GM18526 (cell line): ENCODE measurements around the gene TMEM132E.

ENCODE experiments used
- POLR2A ChIP-seq: IDR thresholded peaks from 3 replicates; pipeline ENCODE4 v1.6.1; 2011; ENCODE audit not compliant: insufficient read length; ENCODE audit errors: extremely low read depth

TMEM132E gene

GRCh38 chr17:34613064-34614019, 34.0 kb downstream of the TMEM132E start:
- TF ChIP-seq POLR2A = no peak

GRCh38 chr17:34614698-34615097, 35.3 kb downstream of the TMEM132E start:
- TF ChIP-seq POLR2A = no peak

GRCh38 chr17:34615326-34615725, 35.9 kb downstream of the TMEM132E start:
- no peak for TF ChIP-seq POLR2A

GRCh38 chr17:34616148-34616547, 36.8 kb downstream of the TMEM132E start:
- TF ChIP-seq POLR2A = no peak

- no peak for TF ChIP-seq POLR2A
These were observed 38.0 kb downstream of the TMEM132E start for GRCh38 chr17:34617398-34617797.

- TF ChIP-seq POLR2A = no peak
These were observed 40.4 kb downstream of the TMEM132E start for GRCh38 chr17:34619687-34620217.

GRCh38 chr17:34620458-34620857, 41.1 kb downstream of the TMEM132E start:
- no peak for TF ChIP-seq POLR2A

- TF ChIP-seq POLR2A = no peak
These were observed 43.7 kb downstream of the TMEM132E start for GRCh38 chr17:34622862-34623623.

GRCh38 chr17:34623856-34624766, 44.7 kb downstream of the TMEM132E start:
- no peak for TF ChIP-seq POLR2A

GRCh38 chr17:34624767-34625383, 45.5 kb downstream of the TMEM132E start:
- TF ChIP-seq POLR2A = no peak

- TF ChIP-seq POLR2A = no peak
These were observed 46.8 kb downstream of the TMEM132E start for GRCh38 chr17:34626121-34626681.

GRCh38 chr17:34628879-34629278, 49.5 kb downstream of the TMEM132E start:
- no peak for TF ChIP-seq POLR2A

GRCh38 chr17:34633351-34633750, 54.0 kb downstream of the TMEM132E start:
- TF ChIP-seq POLR2A = no peak

GRCh38 chr17:34633760-34634159, 54.4 kb downstream of the TMEM132E start:
- no peak for TF ChIP-seq POLR2A
